ENCODE measurements around the gene MXRA7.

Gene MXRA7

DNA sequence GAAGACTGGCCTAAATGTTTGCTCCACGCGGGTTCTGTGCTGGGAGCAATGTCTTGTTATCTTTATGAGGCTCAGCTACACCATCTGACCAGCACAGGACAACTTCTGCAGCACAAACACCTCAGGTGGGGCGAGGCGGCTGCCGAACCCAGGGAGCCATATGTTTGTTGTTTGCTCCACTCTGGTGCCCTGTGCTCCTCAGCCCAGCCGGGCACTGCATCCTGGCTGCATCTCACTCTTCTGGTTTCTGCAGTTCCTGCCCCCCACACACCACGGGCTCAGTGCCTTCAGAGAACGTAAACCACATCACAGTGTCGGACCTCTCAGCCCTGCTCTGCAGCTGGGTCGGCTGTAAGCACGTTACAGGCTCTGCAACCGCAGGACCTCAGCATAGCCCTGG is 32.4 kb downstream of the MXRA7 start:
- peaks cover 0 to 4% (median 0%) of the 10 kb centered on the region in 11 experiments; a peak in 2 of 22 replicates for H3K36me3 ChIP-seq
- H3K4me1 ChIP-seq, result peaks cover 43 to 71% (median 62%) of the 10 kb centered on the region in 10 experiments
- peak overlapping the region; percentile 47 to 90 (median 81) for H3K4me2 ChIP-seq
- H3K27ac ChIP-seq, result peak overlapping the region in 8 of 11 experiments; percentile 20 to 65 (median 44); a peak in 13 of 22 replicates
- TF ChIP-seq Cebpa-rat (IDR thresholded peaks at IDR 0.05), result no peak
- peaks cover 0 to 5% (median 0%) of the 10 kb centered on the region in 11 experiments; a peak in 2 of 22 replicates for H3K9me3 ChIP-seq (replicated peaks in 1 of 11)
- peaks cover 0 to 30% (median 15%) of the 10 kb centered on the region in 11 experiments; a peak in 15 of 22 replicates for H4K20me1 ChIP-seq
- H3K4me3 ChIP-seq, result peak overlapping the region in 1 of 10 experiments; percentile 1; a peak in 1 of 20 replicates
- H3K9ac ChIP-seq, result peak overlapping the region in 7 of 11 experiments; percentile 4 to 51 (median 36); a peak in 10 of 22 replicates
- H3K27me3 ChIP-seq, result no peaks in the 10 kb centered on the region

DNA sequence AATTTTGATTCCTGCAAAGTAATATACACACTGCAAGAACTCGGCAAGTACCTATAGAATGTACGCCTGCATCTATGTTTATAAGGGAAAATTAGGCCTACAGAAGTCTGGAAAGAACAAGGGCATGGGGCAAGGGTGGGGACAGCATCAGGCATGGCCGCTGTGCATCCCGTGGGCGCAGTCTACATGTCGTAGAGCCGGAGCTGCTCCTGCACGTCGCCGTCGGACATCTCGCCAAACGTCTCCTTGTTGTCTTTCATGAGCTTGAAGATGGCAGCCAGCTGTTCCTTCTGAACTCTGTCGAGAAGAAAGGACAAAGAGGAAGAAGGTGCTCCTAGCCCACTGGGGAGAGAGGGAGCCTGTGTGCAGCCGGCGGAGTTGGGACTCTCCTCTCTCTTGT is 33.4 kb downstream of the MXRA7 start:
- Histone ChIP-seq H3K9ac (peak overlapping the region in 5 of 11 experiments; percentile 14 to 51 (median 37); a peak in 2 of 22 replicates), H3K9me3 (replicated peaks in 1 of 11) (peaks cover 0 to 5% (median 0%) of the 10 kb centered on the region in 11 experiments; a peak in 2 of 22 replicates), H3K27ac (peak overlapping the region in 6 of 11 experiments; percentile 23 to 65 (median 36); a peak in 9 of 22 replicates), H3K36me3 (peaks cover 0 to 4% (median 0%) of the 10 kb centered on the region in 11 experiments; a peak in 2 of 22 replicates), H3K4me3 (no peak overlapping the region), H4K20me1 (peaks cover 0 to 21% (median 11%) of the 10 kb centered on the region in 11 experiments; a peak in 15 of 22 replicates), H3K27me3 (no peaks in the 10 kb centered on the region), H3K4me1 (peaks cover 42 to 71% (median 62%) of the 10 kb centered on the region in 10 experiments), H3K4me2 (peak overlapping the region; percentile 47 to 90 (median 81); a peak in 18 of 22 replicates)
- TF ChIP-seq Cebpa-rat (IDR thresholded peaks at IDR 0.05), result no peak

- peaks cover 39 to 68% (median 58%) of the 10 kb centered on the region in 10 experiments for H3K4me1 ChIP-seq
- H3K9ac ChIP-seq, result no peak overlapping the region
- peak overlapping the region in 3 of 11 experiments; percentile 81 to 90 (median 83); a peak in 4 of 22 replicates for H3K4me2 ChIP-seq
- no peak overlapping the region for H3K4me3 ChIP-seq
- 0 out of 22 replicates have a peak overlapping the region, but pooled peaks of 1 of the 11 experiments have one; percentile 65 for H3K27ac ChIP-seq
- peaks cover 0 to 13% (median 3%) of the 10 kb centered on the region in 11 experiments; a peak in 14 of 22 replicates for H4K20me1 ChIP-seq
- H3K36me3 ChIP-seq, result peaks cover 0 to 4% (median 0%) of the 10 kb centered on the region in 11 experiments; a peak in 2 of 22 replicates
- peaks cover 0 to 5% (median 0%) of the 10 kb centered on the region in 11 experiments; a peak in 2 of 22 replicates for H3K9me3 ChIP-seq (replicated peaks in 1 of 11)
- no peaks in the 10 kb centered on the region for H3K27me3 ChIP-seq
- TF ChIP-seq Cebpa-rat (IDR thresholded peaks at IDR 0.05), result no peak
These were observed 34.1 kb downstream of the MXRA7 start for GRCh38 chr17:76676629-76677028.

DNA sequence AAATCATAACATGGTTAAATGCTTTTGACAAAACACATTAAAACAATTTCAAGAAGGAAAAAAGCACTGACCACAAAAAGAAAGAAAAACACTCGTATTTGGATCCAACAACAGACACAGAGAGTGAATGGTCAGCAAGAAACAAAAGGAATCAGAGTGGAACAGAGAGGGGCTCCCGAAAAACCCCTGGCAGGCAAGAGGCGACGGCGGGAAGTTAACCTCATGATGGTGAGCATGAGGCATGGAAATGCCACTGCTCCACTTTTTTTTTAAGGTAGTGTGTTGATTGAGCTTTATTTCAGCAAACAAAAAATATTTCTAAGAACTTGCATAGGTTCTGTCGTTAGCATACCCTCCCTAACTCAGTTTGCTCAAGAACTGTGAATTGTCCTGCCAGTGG is 35.1 kb downstream of the MXRA7 start:
- Histone ChIP-seq H3K9ac (no peak overlapping the region), H3K36me3 (peaks cover 0 to 4% (median 0%) of the 10 kb centered on the region in 11 experiments; a peak in 2 of 22 replicates), H3K4me1 (peaks cover 37 to 67% (median 56%) of the 10 kb centered on the region in 10 experiments), H3K9me3 (replicated peaks in 1 of 11) (peaks cover 0 to 9% (median 0%) of the 10 kb centered on the region in 11 experiments; a peak in 2 of 22 replicates), H4K20me1 (peaks cover 0 to 9% (median 0%) of the 10 kb centered on the region in 11 experiments; a peak in 4 of 22 replicates), H3K27me3 (no peaks in the 10 kb centered on the region), H3K4me3 (no peak overlapping the region), H3K4me2 (no peak overlapping the region), H3K27ac (no peak overlapping the region)
- TF ChIP-seq Cebpa-rat (IDR thresholded peaks at IDR 0.05), result no peak

DNA sequence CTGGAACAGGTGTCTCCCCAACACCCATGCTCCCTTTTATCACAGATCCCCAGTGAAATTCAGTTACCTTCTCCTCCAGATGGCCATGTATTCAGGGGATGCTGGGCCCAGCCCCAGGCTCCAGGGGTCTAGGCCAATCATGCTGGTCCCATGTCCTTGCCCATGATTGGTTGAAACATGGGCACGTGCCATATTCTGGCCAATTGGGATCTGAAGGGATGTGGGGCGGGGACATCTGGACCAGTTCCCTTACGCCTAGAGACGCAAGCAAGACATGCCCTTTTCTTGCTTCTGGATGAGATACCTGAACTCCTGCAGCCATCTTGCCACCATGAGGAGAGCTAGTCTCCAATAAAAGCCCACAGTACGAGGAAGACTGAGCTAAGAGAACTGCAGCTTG is 36.2 kb downstream of the MXRA7 start:
- Histone ChIP-seq H3K27me3 (no peaks in the 10 kb centered on the region), H4K20me1 (peaks cover 0 to 9% (median 0%) of the 10 kb centered on the region in 11 experiments; a peak in 4 of 22 replicates), H3K27ac (no peak overlapping the region), H3K4me1 (peaks cover 37 to 63% (median 55%) of the 10 kb centered on the region in 10 experiments), H3K36me3 (no peaks in the 10 kb centered on the region), H3K4me3 (no peak overlapping the region), H3K4me2 (no peak overlapping the region), H3K9me3 (replicated peaks in 1 of 11) (peaks cover 0 to 18% (median 8%) of the 10 kb centered on the region in 11 experiments; a peak in 11 of 22 replicates), H3K9ac (no peak overlapping the region)
- no peak for TF ChIP-seq Cebpa-rat (IDR thresholded peaks at IDR 0.05)

GRCh38 chr17:76673729-76674128 is 37.0 kb downstream of the MXRA7 start:
- Histone ChIP-seq H3K4me1 (peaks cover 30 to 55% (median 48%) of the 10 kb centered on the region in 10 experiments), H3K4me2 (peak overlapping the region in 7 of 11 experiments; percentile 84 to 96 (median 90); a peak in 6 of 22 replicates), H4K20me1 (peaks cover 0 to 8% (median 0%) of the 10 kb centered on the region in 11 experiments; a peak in 4 of 22 replicates), H3K9ac (no peak overlapping the region), H3K9me3 (replicated peaks in 1 of 11) (peaks cover 0 to 20% (median 8%) of the 10 kb centered on the region in 11 experiments; a peak in 11 of 22 replicates), H3K4me3 (no peak overlapping the region), H3K27me3 (no peaks in the 10 kb centered on the region), H3K27ac (no peak overlapping the region), H3K36me3 (no peaks in the 10 kb centered on the region)
- TF ChIP-seq Cebpa-rat (IDR thresholded peaks at IDR 0.05), result no peak

DNA sequence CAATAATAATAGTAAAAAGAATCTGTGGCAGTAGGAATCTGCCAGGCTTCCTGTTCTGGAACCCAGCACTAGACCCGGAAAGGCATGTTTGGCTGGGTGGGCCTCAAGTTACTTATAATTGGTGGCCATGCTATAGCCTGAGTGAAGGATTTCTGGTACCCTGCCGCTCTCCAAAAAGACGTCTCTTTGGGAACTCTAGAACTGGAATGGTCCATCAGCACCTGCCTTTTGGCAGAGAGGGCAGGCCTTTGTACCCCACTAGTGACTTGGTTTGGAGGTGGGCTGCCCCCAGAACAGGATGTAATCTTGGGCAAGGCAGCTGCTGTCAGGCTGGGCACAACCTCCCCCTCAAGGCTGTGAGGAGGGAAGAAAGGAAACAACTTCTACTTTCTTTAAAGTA is 37.9 kb downstream of the MXRA7 start:
- Histone ChIP-seq H3K4me3 (peak overlapping the region in 3 of 10 experiments; percentile 68 to 72 (median 71); a peak in 5 of 20 replicates), H3K36me3 (no peaks in the 10 kb centered on the region), H4K20me1 (no peaks in the 10 kb centered on the region), H3K4me1 (peaks cover 22 to 47% (median 39%) of the 10 kb centered on the region in 10 experiments), H3K9me3 (replicated peaks in 1 of 11) (peaks cover 0 to 20% (median 8%) of the 10 kb centered on the region in 11 experiments; a peak in 11 of 22 replicates), H3K4me2 (peak overlapping the region; percentile 84 to 96 (median 90)), H3K27me3 (no peaks in the 10 kb centered on the region), H3K9ac (no peak overlapping the region), H3K27ac (peak overlapping the region in 3 of 11 experiments; percentile 4 to 76 (median 29); a peak in 1 of 22 replicates)
- TF ChIP-seq Cebpa-rat (IDR thresholded peaks at IDR 0.05), result no peak

DNA sequence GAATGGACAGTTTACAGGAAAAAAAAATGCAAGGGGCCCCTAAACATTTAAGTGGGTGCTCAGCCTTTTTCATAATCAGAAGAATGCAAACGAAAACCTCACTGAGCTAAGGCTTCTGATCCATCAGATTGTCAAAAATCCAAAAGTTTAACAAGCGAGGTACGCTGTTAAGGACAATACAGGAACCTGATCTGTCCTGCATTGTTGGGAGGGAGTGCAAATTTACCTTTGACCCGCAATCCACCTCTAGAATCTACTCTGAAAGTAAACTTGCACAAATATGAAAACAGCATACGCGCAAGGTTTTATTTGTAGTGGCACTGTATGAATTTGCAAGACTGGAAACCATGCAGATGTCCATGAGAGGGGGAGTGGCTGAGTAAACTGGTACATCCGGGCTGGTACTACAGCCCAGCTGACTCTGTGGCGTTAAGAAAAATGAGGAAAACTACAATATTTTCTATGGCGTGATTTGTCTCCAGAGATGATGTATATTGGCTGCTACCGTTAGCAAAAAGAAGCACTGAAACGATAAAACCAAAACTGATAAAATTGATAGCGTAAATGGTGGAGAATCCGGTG is 38.4 kb downstream of the MXRA7 start:
- TF ChIP-seq Cebpa-rat (IDR thresholded peaks at IDR 0.05), result no peak
- no peaks in the 10 kb centered on the region for H4K20me1 ChIP-seq
- no peaks in the 10 kb centered on the region for H3K36me3 ChIP-seq
- peak overlapping the region; percentile 64 to 78 (median 71) for H3K4me3 ChIP-seq
- peaks cover 17 to 43% (median 35%) of the 10 kb centered on the region in 10 experiments for H3K4me1 ChIP-seq
- H3K27me3 ChIP-seq, result no peaks in the 10 kb centered on the region
- peak overlapping the region; percentile 74 to 85 (median 82) for H3K9ac ChIP-seq
- H3K4me2 ChIP-seq, result peak overlapping the region; percentile 84 to 96 (median 90)
- peaks cover 0 to 20% (median 8%) of the 10 kb centered on the region in 11 experiments; a peak in 11 of 22 replicates for H3K9me3 ChIP-seq (replicated peaks in 1 of 11)
- H3K27ac ChIP-seq, result peak overlapping the region; percentile 56 to 86 (median 79)

GRCh38 chr17:76671912-76672262 is 38.9 kb downstream of the MXRA7 start:
- peak overlapping the region; percentile 64 to 78 (median 71) for H3K4me3 ChIP-seq
- peaks cover 17 to 43% (median 30%) of the 10 kb centered on the region in 10 experiments for H3K4me1 ChIP-seq
- H4K20me1 ChIP-seq, result no peaks in the 10 kb centered on the region
- H3K4me2 ChIP-seq, result peak overlapping the region; percentile 84 to 96 (median 90)
- TF ChIP-seq Cebpa-rat (IDR thresholded peaks at IDR 0.05), result no peak
- H3K9me3 ChIP-seq (replicated peaks in 1 of 11), result peaks cover 0 to 20% (median 8%) of the 10 kb centered on the region in 11 experiments; a peak in 11 of 22 replicates
- no peaks in the 10 kb centered on the region for H3K36me3 ChIP-seq
- peak overlapping the region; percentile 74 to 85 (median 82) for H3K9ac ChIP-seq
- H3K27ac ChIP-seq, result peak overlapping the region; percentile 56 to 86 (median 79)
- no peaks in the 10 kb centered on the region for H3K27me3 ChIP-seq

Data from BLaER1 treated with 17β-estradiol and CSF1 and Interleukin-3, amounts not matched to agents 10 nM and 100 nM (cell line).